ENCODE results near the gene CENPV.

Gene CENPV

GRCh38 chr17:16383216-16383615 is 29.9 kb upstream of the CENPV start:
- Histone ChIP-seq H3K9me3 (no peaks in the 10 kb centered on the region), H3K36me3 (peaks cover 29% of the 10 kb centered on the region), H3K4me2 (peak overlapping the region; percentile 88), H3K27ac (no peak overlapping the region), H3K4me3 (peak overlapping the region; percentile 84; the same call in 1 of the 2 replicates), H3K9ac (peak overlapping the region; percentile 24; the same call in 1 of the 2 replicates), H4K20me1 (peaks cover 40% of the 10 kb centered on the region), H3K27me3 (no peaks in the 10 kb centered on the region), H3K4me1 (peaks cover 50% of the 10 kb centered on the region)
- TF ChIP-seq Cebpa-rat (IDR thresholded peaks at IDR 0.05), result no peak

- H3K9me3 ChIP-seq, result no peaks in the 10 kb centered on the region
- TF ChIP-seq Cebpa-rat (IDR thresholded peaks at IDR 0.05), result no peak
- H4K20me1 ChIP-seq, result peaks cover 40% of the 10 kb centered on the region
- no peaks in the 10 kb centered on the region for H3K27me3 ChIP-seq
- H3K4me2 ChIP-seq, result peak overlapping the region; percentile 88
- H3K4me3 ChIP-seq, result peak overlapping the region; percentile 84
- H3K27ac ChIP-seq, result peak overlapping the region; percentile 100
- peaks cover 50% of the 10 kb centered on the region for H3K4me1 ChIP-seq
- peak overlapping the region; percentile 97 for H3K9ac ChIP-seq
- H3K36me3 ChIP-seq, result peaks cover 29% of the 10 kb centered on the region
Measured at GRCh38 chr17:16381496-16381820, 28.2 kb upstream of the CENPV start.

DNA sequence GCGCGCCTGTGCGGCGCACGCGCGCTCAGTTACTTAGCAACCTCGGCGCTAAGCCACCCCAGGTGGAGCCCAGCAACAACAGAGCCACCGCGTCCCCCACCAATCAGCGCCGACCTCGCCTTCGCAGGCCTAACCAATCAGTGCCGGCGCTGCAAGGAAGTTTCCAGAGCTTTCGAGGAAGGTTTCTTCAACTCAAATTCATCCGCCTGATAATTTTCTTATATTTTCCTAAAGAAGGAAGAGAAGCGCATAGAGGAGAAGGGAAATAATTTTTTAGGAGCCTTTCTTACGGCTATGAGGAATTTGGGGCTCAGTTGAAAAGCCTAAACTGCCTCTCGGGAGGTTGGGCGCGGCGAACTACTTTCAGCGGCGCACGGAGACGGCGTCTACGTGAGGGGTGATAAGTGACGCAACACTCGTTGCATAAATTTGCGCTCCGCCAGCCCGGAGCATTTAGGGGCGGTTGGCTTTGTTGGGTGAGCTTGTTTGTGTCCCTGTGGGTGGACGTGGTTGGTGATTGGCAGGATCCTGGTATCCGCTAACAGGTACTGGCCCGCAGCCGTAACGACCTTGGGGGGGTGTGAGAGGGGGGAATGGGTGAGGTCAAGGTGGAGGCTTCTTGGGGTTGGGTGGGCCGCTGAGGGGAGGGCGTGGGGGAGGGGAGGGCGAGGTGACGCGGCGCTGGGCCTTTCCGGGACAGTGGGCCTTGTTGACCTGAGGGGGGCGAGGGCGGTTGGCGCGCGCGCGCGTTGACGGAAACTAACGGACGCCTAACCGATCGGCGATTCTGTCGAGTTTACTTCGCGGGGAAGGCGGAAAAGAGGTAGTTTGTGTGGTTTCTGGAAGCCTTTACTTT is 27.6 kb upstream of the CENPV start, which contains the start of gene UBB:
TSS of gene UBB (plus strand) at position 452 of the 856 bp plus-strand sequence. CDS start 817 bp downstream, outside the sequence.
- H3K4me3 ChIP-seq, result peak within 1 kb of the TSS; percentile 84
- peaks cover 44% of the 10 kb centered on the region for H3K4me1 ChIP-seq
- H3K9me3 ChIP-seq, result no peaks in the 10 kb centered on the region
- H4K20me1 ChIP-seq, result peaks cover 40% of the 10 kb centered on the region
- H3K27me3 ChIP-seq, result no peaks in the 10 kb centered on the region
- peak within 1 kb of the TSS; percentile 97 for H3K9ac ChIP-seq
- TF ChIP-seq Cebpa-rat (IDR thresholded peaks at IDR 0.05), result peak; percentile 93
- peak within 1 kb of the TSS; percentile 88 for H3K4me2 ChIP-seq
- peaks cover 29% of the 10 kb centered on the region for H3K36me3 ChIP-seq
- peak within 1 kb of the TSS; percentile 100 for H3K27ac ChIP-seq

DNA sequence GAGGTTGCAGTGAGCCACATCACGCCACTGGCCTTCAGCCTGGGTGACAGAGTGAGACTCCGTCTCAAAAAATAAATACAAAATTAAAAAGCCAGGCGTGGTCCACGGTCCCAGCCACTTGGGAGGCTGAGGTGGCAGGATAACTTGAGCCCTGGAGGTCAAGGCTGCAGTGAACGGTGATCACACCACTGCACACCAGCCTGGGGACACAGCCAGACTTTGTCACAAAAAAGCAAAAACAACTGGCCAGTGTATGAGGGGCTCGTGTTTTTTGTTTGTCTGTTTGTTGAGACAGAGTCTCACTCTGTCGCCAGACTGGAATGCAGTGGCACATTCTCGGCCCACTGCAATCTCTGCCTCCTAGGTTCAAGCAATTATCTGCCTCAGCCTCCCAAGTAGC is 26.4 kb upstream of the CENPV start:
- H3K9me3 ChIP-seq, result no peaks in the 10 kb centered on the region
- H3K4me2 ChIP-seq, result peak overlapping the region; percentile 64
- peaks cover 40% of the 10 kb centered on the region for H3K4me1 ChIP-seq
- H3K27ac ChIP-seq, result no peak overlapping the region
- H3K27me3 ChIP-seq, result no peaks in the 10 kb centered on the region
- no peak overlapping the region for H3K4me3 ChIP-seq
- no peak overlapping the region for H3K9ac ChIP-seq
- peaks cover 35% of the 10 kb centered on the region for H4K20me1 ChIP-seq
- TF ChIP-seq Cebpa-rat (IDR thresholded peaks at IDR 0.05), result no peak
- peaks cover 29% of the 10 kb centered on the region for H3K36me3 ChIP-seq

DNA sequence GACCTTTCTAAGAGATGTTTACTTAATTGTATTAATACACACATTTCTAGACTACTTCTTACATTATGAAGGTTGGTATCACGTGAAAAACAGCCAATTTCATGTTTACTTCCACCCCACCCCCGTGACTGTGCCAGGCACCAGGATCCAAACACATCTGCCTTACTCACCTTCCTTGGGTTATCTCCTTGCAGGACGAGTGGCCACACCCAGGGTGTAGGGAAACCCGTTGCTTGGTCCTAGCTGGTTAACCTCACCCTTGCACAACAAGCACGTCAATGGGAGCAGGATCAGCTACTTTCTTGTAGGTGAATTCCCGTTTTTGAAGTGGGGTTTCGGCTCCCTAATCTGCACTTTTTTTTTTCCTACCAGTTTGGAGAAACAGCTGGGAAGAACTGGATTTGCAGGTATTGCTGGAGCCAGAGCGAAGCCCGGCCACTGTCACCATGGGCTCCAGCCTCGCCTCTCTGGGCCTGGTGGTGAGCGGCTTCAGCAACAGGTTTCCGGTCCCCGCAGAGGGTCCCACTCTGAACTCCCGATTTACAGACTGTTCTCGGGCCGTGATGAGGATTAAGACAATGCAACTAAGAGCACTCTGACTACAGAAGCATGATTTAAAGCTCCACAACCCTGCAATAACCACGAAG is 25.5 kb upstream of the CENPV start:
- no peak overlapping the region for H3K9ac ChIP-seq
- H4K20me1 ChIP-seq, result peaks cover 26% of the 10 kb centered on the region
- H3K4me2 ChIP-seq, result no peak overlapping the region
- H3K27me3 ChIP-seq, result no peaks in the 10 kb centered on the region
- no peaks in the 10 kb centered on the region for H3K9me3 ChIP-seq
- no peak for TF ChIP-seq Cebpa-rat (IDR thresholded peaks at IDR 0.05)
- no peak overlapping the region for H3K4me3 ChIP-seq
- peaks cover 31% of the 10 kb centered on the region for H3K4me1 ChIP-seq
- no peak overlapping the region for H3K27ac ChIP-seq
- peaks cover 21% of the 10 kb centered on the region for H3K36me3 ChIP-seq

GRCh38 chr17:16377941-16378341 is 24.7 kb upstream of the CENPV start:
- H3K27ac ChIP-seq, result no peak overlapping the region
- no peak overlapping the region for H3K9ac ChIP-seq
- peaks cover 22% of the 10 kb centered on the region for H3K4me1 ChIP-seq
- TF ChIP-seq Cebpa-rat (IDR thresholded peaks at IDR 0.05), result no peak
- no peak overlapping the region for H3K4me3 ChIP-seq
- H3K9me3 ChIP-seq, result no peaks in the 10 kb centered on the region
- peaks cover 13% of the 10 kb centered on the region for H3K36me3 ChIP-seq
- H3K4me2 ChIP-seq, result no peak overlapping the region
- H3K27me3 ChIP-seq, result no peaks in the 10 kb centered on the region
- H4K20me1 ChIP-seq, result peaks cover 18% of the 10 kb centered on the region

DNA sequence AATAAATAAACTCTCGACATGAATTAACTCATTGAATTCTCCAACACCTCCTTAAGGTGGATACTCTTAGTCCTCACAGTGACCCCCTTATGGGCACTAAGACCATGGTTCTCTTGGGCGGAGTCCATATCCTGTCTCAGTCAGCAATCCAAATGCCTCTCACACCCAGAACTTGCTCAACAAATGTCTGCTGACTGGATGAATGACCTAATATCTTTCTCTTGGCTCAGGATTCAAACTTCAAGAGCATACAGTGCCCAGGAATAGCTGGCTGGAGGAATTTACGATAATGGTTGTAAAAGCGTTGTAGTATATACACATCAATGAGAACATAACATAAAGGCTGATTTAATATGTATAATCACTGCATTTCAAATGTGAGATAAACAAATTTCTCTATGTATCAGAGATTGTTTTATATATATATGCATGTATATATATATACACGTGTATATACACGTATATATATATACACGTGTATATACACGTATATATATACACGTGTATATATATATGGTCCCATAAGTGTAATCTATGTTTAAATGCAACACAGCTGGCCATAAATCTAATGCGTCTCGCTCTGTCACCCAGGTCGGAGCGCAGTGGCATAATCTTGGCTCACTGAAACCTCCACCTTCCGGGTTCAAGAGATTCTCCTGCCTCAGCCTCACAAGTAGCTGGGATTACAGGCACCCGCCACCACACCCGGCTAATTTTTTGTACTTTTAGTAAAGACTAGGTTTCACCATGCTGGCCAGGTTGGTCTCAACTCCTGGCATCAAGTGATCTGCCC is 21.1 kb upstream of the CENPV start:
- no peak overlapping the region for H3K27ac ChIP-seq
- H3K4me2 ChIP-seq, result no peak overlapping the region
- no peak for TF ChIP-seq Cebpa-rat (IDR thresholded peaks at IDR 0.05)

GRCh38 chr17:16371742-16372141 is 18.5 kb upstream of the CENPV start:
- no peaks in the 10 kb centered on the region for H3K9me3 ChIP-seq
- no peaks in the 10 kb centered on the region for H3K36me3 ChIP-seq
- no peak overlapping the region for H3K4me2 ChIP-seq
- H3K4me1 ChIP-seq, result no peaks in the 10 kb centered on the region
- H4K20me1 ChIP-seq, result no peaks in the 10 kb centered on the region
- no peak for TF ChIP-seq Cebpa-rat (IDR thresholded peaks at IDR 0.05)
- no peaks in the 10 kb centered on the region for H3K27me3 ChIP-seq
- H3K27ac ChIP-seq, result no peak overlapping the region
- H3K9ac ChIP-seq, result no peak overlapping the region
- H3K4me3 ChIP-seq, result no peak overlapping the region

More for the DNA sequence above, 21.1 kb upstream of the CENPV start:
- Histone ChIP-seq H3K9me3 (no peaks in the 10 kb centered on the region), H3K4me1 (no peaks in the 10 kb centered on the region), H3K27me3 (no peaks in the 10 kb centered on the region), H4K20me1 (no peaks in the 10 kb centered on the region), H3K36me3 (no peaks in the 10 kb centered on the region), H3K9ac (no peak overlapping the region), H3K4me3 (no peak overlapping the region)

DNA sequence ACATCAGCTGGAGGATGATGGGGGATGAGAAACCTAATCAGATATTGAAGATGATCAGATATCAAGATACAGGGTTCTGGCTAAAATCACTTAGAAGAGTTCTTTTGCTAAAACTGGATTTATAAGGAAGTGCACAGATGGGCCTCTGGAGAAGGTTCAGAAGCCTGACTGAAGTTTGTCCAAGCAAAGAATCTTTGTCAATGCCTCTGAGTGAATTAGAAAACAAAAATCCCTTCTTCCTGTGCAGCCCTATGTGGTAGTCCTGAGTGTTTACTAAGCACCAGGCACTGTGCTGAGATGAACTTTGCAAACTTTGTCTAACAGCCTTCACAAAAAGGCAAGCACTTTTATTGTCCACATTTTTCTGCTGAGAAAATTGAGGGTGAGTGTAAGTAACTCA is 11.4 kb upstream of the CENPV start:
- Histone ChIP-seq H3K9me3 (no peaks in the 10 kb centered on the region), H3K27ac (no peak overlapping the region), H3K27me3 (no peaks in the 10 kb centered on the region), H3K4me3 (no peak overlapping the region), H3K36me3 (no peaks in the 10 kb centered on the region), H3K9ac (no peak overlapping the region), H4K20me1 (no peaks in the 10 kb centered on the region), H3K4me2 (no peak overlapping the region), H3K4me1 (no peaks in the 10 kb centered on the region)
- no peak for TF ChIP-seq Cebpa-rat (IDR thresholded peaks at IDR 0.05)
